ENCODE data around the gene SLIT3.

DNA sequence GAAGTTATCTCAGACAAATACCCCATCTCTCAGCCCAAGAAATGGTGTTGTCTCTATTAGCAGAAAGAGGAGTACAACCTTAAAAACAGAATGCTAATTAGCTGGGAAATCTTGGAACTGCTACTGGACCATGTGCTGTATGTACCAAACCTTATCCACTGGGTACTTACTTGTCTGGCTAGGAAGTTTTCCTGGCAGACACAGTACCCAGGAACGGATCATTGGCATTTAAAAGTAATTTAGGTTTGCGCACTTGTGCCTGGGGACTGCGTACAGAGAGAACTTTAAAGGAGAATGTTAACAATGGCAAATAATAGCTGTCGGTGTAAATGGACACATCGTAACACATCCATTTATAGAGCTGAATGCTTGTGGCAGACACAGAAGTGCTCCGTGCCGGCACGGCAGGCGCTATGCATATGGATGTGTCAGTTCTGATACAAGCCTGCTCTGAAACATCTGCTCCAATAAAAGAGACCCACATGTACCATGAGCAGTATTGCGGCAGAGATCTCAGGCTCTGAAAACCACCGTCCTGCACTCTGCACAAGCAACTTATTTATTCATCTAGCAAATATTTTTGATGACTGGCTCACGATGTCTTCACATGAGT, 431.2 kb downstream of the SLIT3 start:
- no peak for TF ChIP-seq EZH2 (IDR thresholded peaks at IDR 0.05; ENCODE audit: low read length, unreplicated experiment)
- TF ChIP-seq, protein P1, sequence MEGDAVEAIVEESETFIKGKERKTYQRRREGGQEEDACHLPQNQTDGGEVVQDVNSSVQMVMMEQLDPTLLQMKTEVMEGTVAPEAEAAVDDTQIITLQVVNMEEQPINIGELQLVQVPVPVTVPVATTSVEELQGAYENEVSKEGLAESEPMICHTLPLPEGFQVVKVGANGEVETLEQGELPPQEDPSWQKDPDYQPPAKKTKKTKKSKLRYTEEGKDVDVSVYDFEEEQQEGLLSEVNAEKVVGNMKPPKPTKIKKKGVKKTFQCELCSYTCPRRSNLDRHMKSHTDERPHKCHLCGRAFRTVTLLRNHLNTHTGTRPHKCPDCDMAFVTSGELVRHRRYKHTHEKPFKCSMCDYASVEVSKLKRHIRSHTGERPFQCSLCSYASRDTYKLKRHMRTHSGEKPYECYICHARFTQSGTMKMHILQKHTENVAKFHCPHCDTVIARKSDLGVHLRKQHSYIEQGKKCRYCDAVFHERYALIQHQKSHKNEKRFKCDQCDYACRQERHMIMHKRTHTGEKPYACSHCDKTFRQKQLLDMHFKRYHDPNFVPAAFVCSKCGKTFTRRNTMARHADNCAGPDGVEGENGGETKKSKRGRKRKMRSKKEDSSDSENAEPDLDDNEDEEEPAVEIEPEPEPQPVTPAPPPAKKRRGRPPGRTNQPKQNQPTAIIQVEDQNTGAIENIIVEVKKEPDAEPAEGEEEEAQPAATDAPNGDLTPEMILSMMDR (conservative IDR thresholded peaks at IDR 0.05; ENCODE audit: low read depth, low read length), result no peak

All from PC-3 (cell line).